HG03097 (cell line): ENCODE results near the gene KMT5C.

Experiments
- ATAC-seq: cut with Tn5 transposase; IDR thresholded peaks from one replicate; pipeline ENCODE4 v1.9.1; 2021; ENCODE audit not compliant: unreplicated experiment, low FRiP score

The KMT5C gene

GRCh38 chr19:55339105-55339888, at the start of gene KMT5C:
KMT5C (plus strand) TSS chr19:55339876; CDS start chr19:55341937, 2,061 bp downstream.
- ATAC-seq, result peak; percentile 87

GRCh38 chr19:55297267-55297666, 42.4 kb upstream of the KMT5C start:
- no peak for ATAC-seq

- no peak for ATAC-seq
Measured at GRCh38 chr19:55299991-55300390, 39.7 kb upstream of the KMT5C start.

GRCh38 chr19:55300886-55301458, 38.7 kb upstream of the KMT5C start:
- ATAC-seq, result no peak

GRCh38 chr19:55301459-55302317, 38.0 kb upstream of the KMT5C start:
- no peak for ATAC-seq

GRCh38 chr19:55302318-55302703, 37.4 kb upstream of the KMT5C start:
- no peak for ATAC-seq

- no peak for ATAC-seq
Measured at GRCh38 chr19:55303477-55303876, 36.2 kb upstream of the KMT5C start.

GRCh38 chr19:55304279-55304978, 35.2 kb upstream of the KMT5C start:
- no peak for ATAC-seq

GRCh38 chr19:55304980-55305379, 34.7 kb upstream of the KMT5C start:
- ATAC-seq, result no peak

GRCh38 chr19:55305491-55305890, 34.2 kb upstream of the KMT5C start:
- no peak for ATAC-seq

GRCh38 chr19:55305983-55306562, 33.6 kb upstream of the KMT5C start:
- no peak for ATAC-seq

GRCh38 chr19:55306712-55307111, 33.0 kb upstream of the KMT5C start:
- no peak for ATAC-seq

GRCh38 chr19:55308281-55308680, 31.4 kb upstream of the KMT5C start:
- no peak for ATAC-seq

- no peak for ATAC-seq
Measured at GRCh38 chr19:55309448-55309847, 30.2 kb upstream of the KMT5C start.

GRCh38 chr19:55310498-55310897, 29.2 kb upstream of the KMT5C start:
- no peak for ATAC-seq

GRCh38 chr19:55311397-55311796, 28.3 kb upstream of the KMT5C start:
- no peak for ATAC-seq

- no peak for ATAC-seq
Measured at GRCh38 chr19:55311797-55312196, 27.9 kb upstream of the KMT5C start.

GRCh38 chr19:55312621-55313512, 26.8 kb upstream of the KMT5C start:
- no peak for ATAC-seq

- ATAC-seq, result no peak
Measured at GRCh38 chr19:55314396-55314795, 25.3 kb upstream of the KMT5C start.
